CD8-positive, alpha-beta memory T cell (primary cell): ENCODE measurements around the gene TRPM5. TPM values are rescaled to one million over a fixed set of nuclear protein-coding genes. Genes with fewer than 3 reads are reported as not detected.

ENCODE experiments used
- CTCF ChIA-PET: fragments of 350-600 bp; sonication (Branson Sonifier 250); formaldehyde crosslinking; loops from one replicate; lab custom pipeline; 2021; ENCODE audit warnings: antibody characterized with exemption; lab: Charles Lee
- POLR2A ChIA-PET: fragments of 350-600 bp; sonication (Branson Sonifier 250); formaldehyde crosslinking; loops from one replicate; lab custom pipeline; 2021; ENCODE audit warnings: antibody characterized with exemption; lab: Charles Lee
- DNase-seq, 5 donors: peaks; one replicate each; pipeline versions ENCODE4 v3.0.0 to v3.0.0-alpha.2; 2020 to 2022; ENCODE audit warnings: mixed read lengths in 1 of 5
- H3K27ac ChIP-seq: one replicate; pipeline ENCODE4 v1.7.0; 2013; ENCODE audit warnings: low read depth, mild to moderate bottlenecking, low read length, moderate library complexity
- H3K27me3 ChIP-seq: 2 replicates; pipeline ENCODE4 v1.7.0; 2013; ENCODE audit warnings: low read length, mild to moderate bottlenecking; ENCODE audit not compliant: insufficient read depth, poor library complexity, severe bottlenecking
- H3K36me3 ChIP-seq: 2 replicates; pipeline ENCODE4 v1.7.0; 2013; ENCODE audit warnings: mild to moderate bottlenecking, low read length, moderate library complexity; ENCODE audit not compliant: insufficient read depth
- H3K4me1 ChIP-seq: 2 replicates; pipeline ENCODE4 v1.7.0; 2013; ENCODE audit warnings: mild to moderate bottlenecking, low read length, moderate library complexity; ENCODE audit not compliant: insufficient read depth
- H3K4me3 ChIP-seq: 2 replicates; pipeline ENCODE4 v1.7.0; 2013; ENCODE audit warnings: mild to moderate bottlenecking, low read length
- H3K9me3 ChIP-seq: 2 replicates; pipeline ENCODE4 v1.7.0; 2013; ENCODE audit warnings: mild to moderate bottlenecking, low read length
- H3K27ac Mint-ChIP-seq, 8 donors: one replicate each; pipeline ENCODE4 v1.8.0; 2020 to 2021; ENCODE audit warnings: mixed read lengths in 8 of 8, mild to moderate bottlenecking in 6 of 8, inconsistent platforms in 3 of 8, moderate library complexity in 3 of 8
- H3K27me3 Mint-ChIP-seq, 2 donors: one replicate each; pipeline ENCODE4 v1.8.0; 2020 to 2021; ENCODE audit warnings: mixed read lengths in 2 of 2, mild to moderate bottlenecking in 1 of 2, moderate library complexity in 1 of 2
- H3K36me3 Mint-ChIP-seq, 3 donors: one replicate each; pipeline ENCODE4 v1.8.0; 2020 to 2021; ENCODE audit warnings: mixed read lengths in 3 of 3, inconsistent platforms in 1 of 3, mild to moderate bottlenecking in 1 of 3
- H3K4me1 Mint-ChIP-seq, 3 donors: one replicate each; pipeline ENCODE4 v1.8.0; 2020 to 2021; ENCODE audit warnings: mixed read lengths in 3 of 3, inconsistent platforms in 1 of 3, mild to moderate bottlenecking in 1 of 3
- H3K4me3 Mint-ChIP-seq, 7 donors: one replicate each; pipeline ENCODE4 v1.8.0; 2020 to 2021; ENCODE audit warnings: mixed read lengths in 7 of 7, mild to moderate bottlenecking in 6 of 7, moderate library complexity in 4 of 7, inconsistent platforms in 2 of 7
- H3K9me3 Mint-ChIP-seq, 5 donors: one replicate each; pipeline ENCODE4 v1.8.0; 2020 to 2022; ENCODE audit warnings: mixed read lengths in 5 of 5, mild to moderate bottlenecking in 3 of 5, moderate library complexity in 2 of 5, inconsistent platforms in 1 of 5
- polyA plus RNA-seq: library from polyadenylated mRNA; unstranded; fragments of 300-500 nt; fragmentation: Illumina TruSeq; gene quantifications from one replicate; pipeline ENCODE4 v1.2.3, GENCODE V29; 2021
- total RNA-seq, 2 experiments: library from RNA; stranded (reverse); gene quantifications; one replicate each; pipeline ENCODE4 v1.2.3, GENCODE V29; 2021

TRPM5 gene
- total and polyA plus RNA-seq, 3 experiments from 2014 or later = not detected

GRCh38 chr11:2428322-2428795 is 16.0 kb downstream of the TRPM5 start:
- H3K27me3 ChIP-seq = no peaks in the 10 kb centered on the region
- H3K4me1 ChIP-seq = no peaks in the 10 kb centered on the region
- Mint-ChIP-seq H3K36me3 (no peaks in the 10 kb centered on the region), H3K4me1 (no peaks in the 10 kb centered on the region), H3K4me3 (no peak overlapping the region), H3K9me3 (no peaks in the 10 kb centered on the region), H3K27ac (no peak overlapping the region), H3K27me3 (no peaks in the 10 kb centered on the region)
- no peaks in the 10 kb centered on the region for H3K9me3 ChIP-seq
- peak; percentile 72 to 90 (median 82) for DNase-seq
- ChIA-PET POLR2A (no interaction called here), CTCF (interaction anchor here (1.0 to 11.1 kb wide), 6 partner anchors 17 to 462 kb away, joined by 3 to 146 read pairs (median 3); no protein-coding TSS in a partner anchor)
- no peak overlapping the region for H3K27ac ChIP-seq
- H3K4me3 ChIP-seq = no peak overlapping the region
- no peaks in the 10 kb centered on the region for H3K36me3 ChIP-seq

DNA sequence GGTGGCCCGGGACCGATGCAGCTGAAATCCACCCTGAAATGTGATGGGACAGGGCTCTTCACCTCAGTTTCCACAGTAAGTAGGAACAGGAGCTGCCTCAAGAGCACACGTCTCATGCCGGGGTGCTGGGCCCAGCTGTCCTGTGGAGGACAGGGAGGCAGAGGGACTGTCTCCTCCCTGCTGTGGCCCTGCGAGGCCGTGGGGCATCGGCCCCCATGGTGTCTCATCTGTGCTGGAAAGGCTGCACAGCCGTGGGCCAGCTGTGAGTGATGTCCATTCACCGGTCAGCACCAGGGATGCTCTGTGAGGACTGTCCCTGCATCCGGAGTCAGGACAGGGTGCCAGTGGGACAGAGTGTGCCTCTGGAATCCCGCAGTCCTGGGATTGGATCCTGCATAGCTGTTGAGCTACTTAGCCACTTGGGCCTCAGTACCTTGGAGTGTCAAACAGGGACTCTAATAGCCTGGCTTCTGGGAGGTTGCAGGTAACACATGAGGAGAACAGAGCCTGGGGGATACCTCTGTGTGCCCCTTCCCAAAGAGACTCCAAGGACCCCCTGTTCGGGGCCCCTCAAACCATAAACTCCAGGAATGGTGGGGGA is 16.5 kb downstream of the TRPM5 start:
- Histone ChIP-seq H3K4me3 (no peak overlapping the region), H3K9me3 (no peaks in the 10 kb centered on the region), H3K36me3 (no peaks in the 10 kb centered on the region), H3K4me1 (no peaks in the 10 kb centered on the region), H3K27me3 (no peaks in the 10 kb centered on the region), H3K27ac (no peak overlapping the region)
- Mint-ChIP-seq H3K4me3 (no peak overlapping the region), H3K4me1 (no peaks in the 10 kb centered on the region), H3K27me3 (no peaks in the 10 kb centered on the region), H3K36me3 (no peaks in the 10 kb centered on the region), H3K9me3 (no peaks in the 10 kb centered on the region), H3K27ac (no peak overlapping the region)
- ChIA-PET CTCF (interaction anchor here (0.7 to 11.1 kb wide), 11 partner anchors 8 to 462 kb away, joined by 3 to 146 read pairs (median 3); partner anchors contain the start of gene CD81), POLR2A (no interaction called here)
- DNase-seq = no peak

DNA sequence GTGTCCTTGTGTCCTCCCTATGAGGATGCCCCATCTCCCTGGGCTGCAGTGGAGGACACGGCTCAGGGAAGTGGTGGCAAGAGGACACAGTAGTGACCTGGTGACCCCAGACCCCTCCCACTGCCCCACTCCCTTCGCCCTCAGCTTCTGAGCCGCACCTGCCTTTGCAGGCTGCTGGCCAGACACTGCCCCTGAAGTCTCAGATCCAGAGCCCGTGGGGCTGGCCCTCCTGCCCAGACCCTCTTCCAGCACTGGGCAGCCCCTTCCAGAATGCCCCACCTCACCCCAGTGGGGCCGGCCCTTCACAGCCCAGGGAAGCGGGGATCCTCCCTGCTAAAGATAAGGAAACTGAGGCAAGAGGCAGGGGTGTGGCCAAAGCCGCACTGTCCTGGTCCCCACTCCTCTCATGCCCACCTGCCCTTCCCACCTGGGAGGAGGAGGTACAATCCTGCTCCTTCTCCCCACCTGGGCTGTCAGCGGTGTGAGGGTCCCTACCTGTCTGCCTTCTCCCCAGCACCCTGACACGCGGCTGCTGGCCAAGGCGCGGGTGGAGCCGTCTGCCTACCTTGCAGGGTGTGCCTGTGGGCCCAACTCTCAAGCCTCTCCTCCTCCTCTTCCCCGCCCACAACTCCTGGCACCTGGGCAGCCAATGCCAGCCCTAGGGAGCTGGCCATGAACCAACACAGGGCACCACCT is 17.3 kb downstream of the TRPM5 start:
- Mint-ChIP-seq H3K4me1 (no peaks in the 10 kb centered on the region), H3K27me3 (no peaks in the 10 kb centered on the region), H3K36me3 (no peaks in the 10 kb centered on the region), H3K9me3 (no peaks in the 10 kb centered on the region), H3K4me3 (no peak overlapping the region), H3K27ac (no peak overlapping the region)
- ChIA-PET POLR2A (no interaction called here), CTCF (interaction anchor here (0.7 to 11.1 kb wide), 12 partner anchors 7 to 465 kb away, joined by 3 to 146 read pairs (median 3); partner anchors contain the start of gene CD81)
- H3K27ac ChIP-seq = no peak overlapping the region
- no peaks in the 10 kb centered on the region for H3K9me3 ChIP-seq
- no peak overlapping the region for H3K4me3 ChIP-seq
- no peaks in the 10 kb centered on the region for H3K4me1 ChIP-seq
- no peaks in the 10 kb centered on the region for H3K36me3 ChIP-seq
- DNase-seq = no peak
- no peaks in the 10 kb centered on the region for H3K27me3 ChIP-seq

GRCh38 chr11:2426221-2426620 is 18.1 kb downstream of the TRPM5 start:
- Histone ChIP-seq H3K36me3 (no peaks in the 10 kb centered on the region), H3K9me3 (no peaks in the 10 kb centered on the region), H3K4me3 (no peak overlapping the region), H3K27ac (no peak overlapping the region), H3K4me1 (no peaks in the 10 kb centered on the region), H3K27me3 (no peaks in the 10 kb centered on the region)
- CTCF ChIA-PET = interaction anchor here (0.6 to 11.1 kb wide), 6 partner anchors 11 to 466 kb away, joined by 3 to 146 read pairs (median 4); no protein-coding TSS in a partner anchor
- DNase-seq = no peak
- no peaks in the 10 kb centered on the region for H3K9me3 Mint-ChIP-seq
- no peaks in the 10 kb centered on the region for H3K4me1 Mint-ChIP-seq
- POLR2A ChIA-PET = no interaction called here
- H3K36me3 Mint-ChIP-seq = no peaks in the 10 kb centered on the region
- H3K4me3 Mint-ChIP-seq = no peak overlapping the region
- H3K27me3 Mint-ChIP-seq = no peaks in the 10 kb centered on the region
- no peak overlapping the region for H3K27ac Mint-ChIP-seq

- no peaks in the 10 kb centered on the region for H3K4me1 Mint-ChIP-seq
- POLR2A ChIA-PET = no interaction called here
- no peaks in the 10 kb centered on the region for H3K27me3 ChIP-seq
- peaks cover 2% of the 10 kb centered on the region for H3K4me1 ChIP-seq
- H3K9me3 Mint-ChIP-seq = no peaks in the 10 kb centered on the region
- H3K4me3 Mint-ChIP-seq = no peak overlapping the region
- no peak overlapping the region for H3K27ac Mint-ChIP-seq
- H3K36me3 Mint-ChIP-seq = no peaks in the 10 kb centered on the region
- no peak overlapping the region for H3K4me3 ChIP-seq
- CTCF ChIA-PET = interaction anchor here (0.6 to 11.1 kb wide), 6 partner anchors 12 to 467 kb away, joined by 3 to 146 read pairs (median 4); no protein-coding TSS in a partner anchor
- no peaks in the 10 kb centered on the region for H3K36me3 ChIP-seq
- H3K27ac ChIP-seq = no peak overlapping the region
- no peaks in the 10 kb centered on the region for H3K27me3 Mint-ChIP-seq
- DNase-seq = no peak
- no peaks in the 10 kb centered on the region for H3K9me3 ChIP-seq
Measured at GRCh38 chr11:2425506-2425905, 18.8 kb downstream of the TRPM5 start.

DNA sequence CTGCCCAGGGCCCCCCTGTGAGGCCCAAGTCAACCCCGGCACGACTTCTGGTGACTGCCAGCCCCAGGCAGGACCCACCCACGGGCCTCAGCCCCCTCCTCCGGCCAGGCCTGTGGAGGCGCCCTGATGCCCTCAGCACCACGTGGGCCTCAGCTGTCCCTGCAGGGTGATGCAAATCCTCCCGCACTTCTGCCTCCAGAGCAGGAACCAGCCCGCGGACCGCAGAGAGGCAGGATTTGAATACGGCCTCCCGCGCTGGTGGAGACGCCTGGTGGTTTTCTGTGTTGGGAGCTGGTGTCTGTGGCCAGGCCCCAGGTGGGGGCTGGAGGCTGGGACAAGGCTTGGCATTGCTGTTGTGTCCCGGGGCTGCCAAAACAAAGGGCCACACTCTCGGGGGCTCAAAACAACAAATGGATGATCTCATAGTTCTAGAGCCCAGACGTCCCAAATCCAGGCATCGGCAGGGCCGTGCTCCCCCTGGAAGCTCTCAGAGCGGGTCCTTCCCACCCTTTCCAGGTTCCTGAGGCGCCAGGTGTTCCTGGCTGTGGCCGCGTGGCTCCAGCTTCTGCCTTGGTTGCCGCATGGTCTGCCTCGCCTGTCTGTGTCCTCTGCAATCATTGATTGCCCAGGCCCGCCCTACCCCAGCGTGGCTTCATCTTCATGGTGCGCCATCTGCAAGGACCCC is 19.4 kb downstream of the TRPM5 start:
- H3K36me3 Mint-ChIP-seq = no peaks in the 10 kb centered on the region
- peaks cover 7% of the 10 kb centered on the region for H3K4me1 ChIP-seq
- H3K9me3 Mint-ChIP-seq = no peaks in the 10 kb centered on the region
- no peaks in the 10 kb centered on the region for H3K27me3 ChIP-seq
- no peaks in the 10 kb centered on the region for H3K4me1 Mint-ChIP-seq
- DNase-seq = no peak
- H3K27ac ChIP-seq = no peak overlapping the region
- H3K4me3 ChIP-seq = no peak overlapping the region
- POLR2A ChIA-PET = no interaction called here
- no peaks in the 10 kb centered on the region for H3K36me3 ChIP-seq
- H3K9me3 ChIP-seq = no peaks in the 10 kb centered on the region
- no peak overlapping the region for H3K4me3 Mint-ChIP-seq
- H3K27ac Mint-ChIP-seq = peak overlapping the region in 1 of 8 donors; percentile 19
- H3K27me3 Mint-ChIP-seq = no peaks in the 10 kb centered on the region
- CTCF ChIA-PET = interaction anchor here (0.9 to 11.1 kb wide), 5 partner anchors 101 to 239 kb away, joined by 3 to 317 read pairs (median 3); partner anchors contain the start of genes C11orf21 and TSPAN32

GRCh38 chr11:2423157-2424025 is 20.9 kb downstream of the TRPM5 start:
- Histone ChIP-seq H3K27ac (no peak overlapping the region), H3K36me3 (no peaks in the 10 kb centered on the region), H3K9me3 (no peaks in the 10 kb centered on the region), H3K4me3 (no peak overlapping the region), H3K4me1 (peaks cover 9% of the 10 kb centered on the region), H3K27me3 (no peaks in the 10 kb centered on the region)
- Mint-ChIP-seq H3K27ac (no peak overlapping the region), H3K9me3 (no peaks in the 10 kb centered on the region), H3K36me3 (no peaks in the 10 kb centered on the region), H3K27me3 (no peaks in the 10 kb centered on the region), H3K4me3 (no peak overlapping the region), H3K4me1 (peaks cover 0 to 3% (median 2%) of the 10 kb centered on the region in 3 donors)
- DNase-seq = no peak
- ChIA-PET POLR2A (no interaction called here), CTCF (interaction anchor here (1.3 to 11.1 kb wide), 5 partner anchors 103 to 230 kb away, joined by 3 to 317 read pairs (median 58); partner anchors contain the start of genes C11orf21 and TSPAN32)
